ENCODE measurements around the gene ARPC5. TPM values are rescaled to one million over a fixed set of nuclear protein-coding genes. Genes with fewer than 3 reads are reported as not detected.

Gene ARPC5
- total RNA-seq, 1 donor = 288 TPM

GRCh38 chr1:183575606-183576005 is 60.0 kb downstream of the ARPC5 start:
- no peak for TF ChIP-seq CTCF (IDR thresholded peaks at IDR 0.05; ENCODE audit: insufficient read depth, low read depth, low read length)
- no peak for DNase-seq (ENCODE audit: low read depth)
- no peak overlapping the region for H3K4me3 ChIP-seq (ENCODE audit: low read depth, low read length)

DNA sequence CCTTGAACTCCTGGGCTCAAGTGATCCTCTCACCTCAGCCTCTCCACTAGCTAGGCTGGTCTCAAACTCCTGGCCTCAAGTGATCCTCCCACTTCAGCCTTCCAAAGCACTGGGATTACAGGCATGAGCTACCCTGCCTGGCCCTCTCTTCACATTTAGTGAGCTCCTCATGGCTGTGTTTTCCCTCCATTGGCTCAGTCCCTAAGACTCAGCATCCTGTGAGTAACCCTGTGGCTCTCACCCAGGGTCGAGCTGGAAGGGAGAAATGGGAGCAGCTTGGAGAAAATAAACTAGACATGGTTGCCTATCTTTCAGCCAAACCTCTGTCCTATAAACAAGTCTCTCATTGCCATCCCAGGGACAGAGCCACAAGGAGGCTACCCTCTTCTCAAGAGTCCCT is 62.9 kb downstream of the ARPC5 start:
- TF ChIP-seq CTCF (IDR thresholded peaks at IDR 0.05; ENCODE audit: insufficient read depth, low read depth, low read length) = no peak
- H3K4me3 ChIP-seq (ENCODE audit: low read depth, low read length) = no peak overlapping the region
- no peak for DNase-seq (ENCODE audit: low read depth)

GRCh38 chr1:183571678-183572268 is 63.8 kb downstream of the ARPC5 start:
- no peak for DNase-seq (ENCODE audit: low read depth)
- no peak for TF ChIP-seq CTCF (IDR thresholded peaks at IDR 0.05; ENCODE audit: insufficient read depth, low read depth, low read length)
- no peak overlapping the region for H3K4me3 ChIP-seq (ENCODE audit: low read depth, low read length)

Other genes with a start within 250 kb of the ARPC5 start
- gene NMNAT2, start 217.4 kb downstream of the ARPC5 start, total RNA-seq = 1.3 and 3.9 TPM in 2 replicates
- 22.9 and 36.7 TPM in 2 replicates for gene SMG7, start 163.3 kb downstream of the ARPC5 start, total RNA-seq
- 1.6 TPM in 1 of 2 replicates, not detected in the other for gene NCF2, start 45.3 kb downstream of the ARPC5 start, total RNA-seq
- not detected in 2 replicates for gene APOBEC4, start 17.5 kb upstream of the ARPC5 start, total RNA-seq
- gene RGL1, start 169.3 kb upstream of the ARPC5 start, total RNA-seq = 33.2 and 44.1 TPM in 2 replicates